Esophagus squamous epithelium (tissue), 4 donors: ENCODE results near the gene BBS9.

Experiments
- CTCF ChIP-seq, 6 experiments: fragments of 450-650 bp in 4 of 6; fragments of 200-600 bp in 2 of 6; sonication (generic) in 2 of 6; IDR thresholded peaks; one replicate each; pipeline ENCODE4 v1.5.1; 2016 to 2019; ENCODE audit warnings: antibody characterized with exemption in 6 of 6, mild to moderate bottlenecking in 4 of 6, moderate library complexity in 4 of 6
- POLR2A ChIP-seq, 4 donors: fragments of 450-650 bp; IDR thresholded peaks; one replicate each; pipeline ENCODE4 v1.6.1; 2017; ENCODE audit warnings: antibody characterized with exemption in 4 of 4, mild to moderate bottlenecking in 4 of 4, moderate library complexity in 3 of 4

DNA sequence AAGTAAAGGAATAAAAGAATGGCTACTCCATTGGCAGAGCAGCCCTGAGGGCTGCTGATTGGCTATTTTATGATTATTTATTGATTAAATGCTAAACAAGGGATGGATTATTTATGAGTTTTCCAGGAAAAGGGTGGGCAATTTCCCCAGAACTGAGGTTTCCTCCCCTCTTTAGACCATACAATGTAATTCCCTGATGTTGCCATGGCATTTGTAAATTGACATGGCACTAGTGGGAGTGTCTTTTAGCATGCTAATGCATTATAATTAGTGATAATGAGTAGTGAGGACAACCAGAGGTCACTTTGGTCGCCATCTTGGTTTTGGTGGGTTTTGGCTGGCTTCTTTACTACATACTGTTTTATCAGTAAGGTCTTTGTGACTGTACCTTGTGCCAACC is 55.5 kb downstream of the BBS9 start:
- no peak for TF ChIP-seq CTCF (IDR thresholded peaks at IDR 0.05)
- no peak for TF ChIP-seq POLR2A (IDR thresholded peaks at IDR 0.05)
